HG03342 (cell line): ENCODE data around the gene LHFPL6.
A peak's percentile ranks its signal among the peaks of the same experiment; 100 is the strongest.

Experiments used
- ATAC-seq: cut with Tn5 transposase; IDR thresholded peaks from one replicate; pipeline ENCODE4 v1.9.1; 2021; ENCODE audit warnings: mild to moderate bottlenecking, moderate library complexity; ENCODE audit not compliant: unreplicated experiment

Gene LHFPL6

DNA sequence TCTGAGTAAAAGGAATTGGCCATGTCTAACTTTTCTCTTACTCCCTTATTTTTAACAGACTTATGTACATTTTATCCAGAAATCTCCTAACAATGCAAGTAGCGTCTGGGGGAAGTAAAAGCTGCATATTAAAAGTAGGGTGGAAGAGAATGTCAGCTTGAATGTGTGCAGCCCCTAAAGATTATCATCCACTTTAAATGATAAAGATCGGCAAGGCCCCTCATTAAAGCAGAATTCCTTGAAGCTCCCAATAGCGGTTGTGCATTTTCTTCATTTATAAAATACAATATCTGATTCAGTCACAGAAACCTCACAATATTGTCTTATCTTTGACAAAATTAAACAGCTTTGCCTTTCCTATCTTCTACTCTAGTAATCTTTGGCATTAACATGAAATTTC, 184.6 kb downstream of the LHFPL6 start:
- no peak for ATAC-seq

DNA sequence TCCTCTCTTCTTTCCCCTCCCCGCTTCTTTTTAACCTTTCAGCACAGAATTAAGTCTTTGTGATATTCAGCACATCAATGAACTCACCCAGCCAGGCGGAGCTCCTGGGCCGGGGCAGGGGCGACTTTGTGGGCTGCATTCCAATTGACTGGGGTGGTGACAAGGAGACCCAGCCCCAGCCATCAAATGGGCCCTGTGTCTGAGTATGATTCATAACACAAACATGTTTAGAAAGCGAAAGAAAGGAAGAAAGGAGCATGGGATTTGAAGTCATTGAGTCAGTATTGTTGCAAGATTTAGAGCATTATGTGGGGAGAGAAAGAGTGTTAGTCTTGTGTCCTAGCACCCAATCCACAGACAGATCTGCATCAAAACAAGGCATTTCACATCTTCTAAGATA, 185.3 kb downstream of the LHFPL6 start:
- ATAC-seq: no peak

DNA sequence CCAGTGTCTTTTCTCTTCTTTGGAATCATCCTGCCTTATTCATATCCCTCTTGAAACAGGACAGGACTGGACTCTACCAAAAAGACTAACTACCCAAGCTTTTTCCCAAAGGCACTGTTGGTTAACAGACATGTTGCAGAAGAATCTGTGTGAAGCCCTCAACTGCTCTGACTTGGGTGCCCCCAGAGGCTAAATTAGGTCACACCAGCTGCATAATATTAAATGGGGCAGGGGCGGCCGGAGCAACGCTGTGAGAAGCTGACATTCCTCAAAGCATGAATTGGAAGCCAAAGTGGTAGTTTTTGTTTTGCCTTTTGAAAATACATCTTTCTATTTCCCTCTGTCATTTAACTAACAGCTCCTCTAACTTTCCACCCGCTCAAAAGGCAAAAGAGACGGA, 185.9 kb downstream of the LHFPL6 start:
- ATAC-seq: no peak

DNA sequence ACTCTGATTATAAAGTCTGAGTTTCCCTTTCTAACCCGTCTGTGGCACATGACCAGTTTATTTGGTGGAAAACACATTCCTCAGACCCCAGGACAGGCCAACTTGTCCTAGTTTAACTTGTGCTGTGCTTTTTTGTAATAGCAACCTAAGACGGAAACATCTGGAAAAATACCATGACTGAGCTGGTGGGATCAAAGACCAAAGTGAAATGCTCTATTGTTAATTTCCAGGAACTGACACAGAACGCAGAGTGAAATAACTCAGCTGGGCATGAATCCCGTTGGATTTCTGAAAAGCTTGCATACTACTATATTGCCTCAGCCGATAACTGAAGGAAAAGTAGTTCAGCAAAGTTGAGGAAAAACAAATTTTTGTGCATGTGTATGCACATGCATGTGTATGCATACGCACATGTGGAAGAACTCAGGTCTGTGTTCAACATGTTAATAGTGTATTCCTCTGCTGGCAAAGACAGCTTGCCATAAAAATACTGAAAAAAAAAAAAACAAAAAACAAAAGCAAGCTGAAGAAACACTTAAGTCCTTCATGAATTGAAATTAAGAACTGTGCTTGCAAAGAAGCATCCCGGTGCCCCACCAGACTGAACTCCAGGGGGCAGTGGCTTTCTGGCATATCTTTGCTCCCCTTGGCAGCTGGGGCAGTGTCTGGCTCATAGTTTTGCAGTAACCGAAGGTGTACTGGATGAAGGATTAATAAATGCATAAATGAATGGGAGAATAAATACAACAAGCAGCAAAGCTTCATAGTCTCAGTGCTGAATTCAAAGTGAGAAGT, 187.8 kb downstream of the LHFPL6 start:
- ATAC-seq: no peak

DNA sequence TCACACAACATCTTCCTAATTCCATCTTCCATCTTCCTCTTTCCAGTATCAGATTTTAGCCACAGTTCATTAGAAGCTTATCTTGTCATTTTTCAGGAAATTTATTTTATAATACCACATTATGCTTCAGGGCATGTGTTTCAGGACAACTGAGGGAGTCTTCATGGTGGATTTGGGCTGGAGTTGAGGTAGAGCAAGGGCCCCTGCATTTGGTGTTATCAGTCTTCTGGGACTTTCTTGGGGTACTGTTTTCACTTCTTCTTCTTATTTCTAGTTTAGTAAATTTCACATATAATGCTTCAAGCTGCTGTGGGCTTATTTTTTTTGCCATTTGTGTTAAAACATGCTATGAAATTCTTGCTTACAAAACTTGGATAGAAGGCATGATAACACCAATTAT, 188.7 kb downstream of the LHFPL6 start:
- no peak for ATAC-seq

DNA sequence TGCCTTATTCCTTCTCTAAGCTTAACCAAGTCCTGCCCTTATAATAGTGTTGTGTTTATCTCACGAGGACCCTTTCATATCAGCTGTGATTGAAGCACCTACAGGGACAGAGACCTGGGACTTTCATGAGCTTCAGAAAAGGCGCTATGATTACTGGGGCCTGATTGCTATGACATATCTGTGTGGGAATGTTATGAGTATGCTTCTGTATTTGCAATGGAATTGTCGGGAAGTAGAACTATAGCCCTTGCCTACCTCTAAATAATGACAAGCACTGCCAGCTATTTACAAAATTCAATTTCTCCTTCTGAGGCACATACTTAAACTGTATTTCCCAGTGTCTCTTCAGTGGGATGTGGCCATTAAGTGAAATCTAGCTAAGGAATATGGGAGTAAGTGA, 191.5 kb downstream of the LHFPL6 start:
- no peak for ATAC-seq

DNA sequence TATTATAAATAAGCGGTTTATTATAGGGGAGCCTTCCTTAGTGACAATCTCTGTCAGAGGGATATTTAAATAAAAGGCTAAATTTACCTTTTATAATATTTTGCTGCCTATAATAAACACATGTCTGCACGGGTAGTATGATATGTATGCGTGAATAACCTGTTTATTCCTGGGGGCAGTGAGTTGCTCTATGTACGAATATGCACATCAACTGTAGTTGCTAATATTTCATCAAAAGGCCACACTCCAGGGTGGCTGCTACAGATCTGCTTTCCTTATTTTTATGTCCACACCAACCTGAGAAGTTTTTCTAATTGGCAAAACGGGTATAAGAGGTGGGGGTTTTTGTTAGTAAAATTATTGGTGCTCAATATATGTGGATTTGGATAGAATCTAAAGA, 192.0 kb downstream of the LHFPL6 start:
- ATAC-seq: no peak

DNA sequence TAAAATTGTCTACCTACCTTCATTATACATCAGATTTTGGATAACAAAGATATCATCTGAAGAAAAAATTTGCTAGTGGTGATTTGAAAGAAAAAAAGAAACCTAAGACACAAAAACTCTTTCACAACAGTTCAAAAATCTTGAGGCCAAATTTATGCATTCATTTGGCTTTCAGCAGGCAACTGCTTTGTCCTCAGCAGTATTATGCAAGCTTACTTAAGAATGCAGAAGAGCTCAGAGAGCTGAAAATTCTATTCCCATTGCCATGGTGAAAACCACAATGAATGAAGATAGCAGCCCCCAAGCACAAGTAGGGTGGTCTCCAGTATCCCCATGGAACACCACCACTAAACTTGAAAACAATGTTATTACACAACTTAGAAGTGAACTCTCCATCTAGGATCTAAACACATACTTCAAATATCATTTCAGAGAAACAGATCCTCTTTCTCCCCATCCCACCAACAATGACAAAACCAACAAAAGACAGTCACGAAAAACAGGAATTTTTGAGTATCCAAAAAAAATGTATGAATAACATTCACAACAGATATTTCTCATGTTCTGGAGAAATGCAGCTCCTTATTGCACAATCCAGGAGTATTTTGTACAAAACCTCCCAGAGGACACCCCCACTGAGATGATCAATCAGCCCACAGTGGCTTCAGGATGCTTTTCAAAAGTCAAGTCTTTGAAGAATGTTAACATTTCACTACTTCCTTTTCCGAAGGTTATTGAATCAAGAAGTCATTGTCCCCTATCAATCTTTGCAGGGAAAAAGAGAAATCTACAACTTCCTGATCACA, 192.7 kb downstream of the LHFPL6 start:
- no peak for ATAC-seq

DNA sequence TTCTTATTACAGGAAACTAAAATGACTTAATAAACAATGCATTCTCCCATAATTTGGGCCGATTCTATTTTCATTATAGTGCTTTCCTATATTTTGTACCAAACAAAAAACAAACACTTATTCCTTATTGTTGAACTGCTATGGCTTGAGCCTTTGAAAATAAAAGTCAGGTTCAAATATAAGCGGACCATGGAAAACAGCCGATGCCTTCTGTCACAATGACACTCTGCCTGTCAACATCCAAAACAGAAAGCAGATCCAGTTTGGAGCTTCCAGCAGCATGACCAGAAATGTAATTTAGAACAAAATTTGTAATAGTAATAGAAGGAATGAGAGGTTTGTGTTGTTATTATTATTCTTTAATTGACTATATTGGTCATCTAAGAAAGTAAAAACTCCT, 194.5 kb downstream of the LHFPL6 start:
- no peak for ATAC-seq

DNA sequence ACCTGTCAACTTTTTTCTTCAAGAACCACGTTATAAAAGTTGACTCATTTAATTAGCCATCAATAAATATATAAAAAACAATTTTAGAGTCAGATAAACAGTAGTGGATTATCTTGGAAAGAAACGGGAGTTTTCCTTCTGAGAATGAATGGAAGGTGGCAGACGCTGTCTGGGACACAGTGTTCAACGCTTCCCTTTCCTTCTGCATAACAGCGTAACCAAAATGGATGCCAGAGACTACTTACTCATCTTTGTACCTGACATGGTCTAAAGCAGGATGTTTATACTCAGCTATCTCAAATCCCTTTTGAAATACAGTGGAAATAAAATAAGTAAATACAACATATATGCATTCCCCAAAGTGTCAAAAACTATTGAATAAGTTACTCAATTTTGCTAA, 195.2 kb downstream of the LHFPL6 start:
- no peak for ATAC-seq

DNA sequence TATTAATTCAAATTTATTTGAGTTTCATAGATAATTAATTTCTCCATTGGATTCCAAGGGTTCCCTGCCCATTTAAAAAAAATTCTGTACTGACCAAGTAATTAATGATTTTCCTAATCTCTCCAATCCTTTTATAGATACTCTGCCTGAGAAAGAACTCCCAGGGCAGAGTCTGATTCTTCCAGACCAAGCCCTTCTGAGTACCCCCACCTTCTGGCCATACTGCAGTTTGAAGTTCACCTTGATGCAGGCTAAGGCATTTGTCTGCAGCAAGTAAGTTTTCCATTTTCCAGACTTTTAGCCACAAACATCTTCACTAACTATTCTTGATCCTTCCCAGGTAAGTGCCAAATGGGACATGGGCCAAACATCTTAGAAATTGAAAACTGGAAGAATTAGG, 195.9 kb downstream of the LHFPL6 start:
- no peak for ATAC-seq

DNA sequence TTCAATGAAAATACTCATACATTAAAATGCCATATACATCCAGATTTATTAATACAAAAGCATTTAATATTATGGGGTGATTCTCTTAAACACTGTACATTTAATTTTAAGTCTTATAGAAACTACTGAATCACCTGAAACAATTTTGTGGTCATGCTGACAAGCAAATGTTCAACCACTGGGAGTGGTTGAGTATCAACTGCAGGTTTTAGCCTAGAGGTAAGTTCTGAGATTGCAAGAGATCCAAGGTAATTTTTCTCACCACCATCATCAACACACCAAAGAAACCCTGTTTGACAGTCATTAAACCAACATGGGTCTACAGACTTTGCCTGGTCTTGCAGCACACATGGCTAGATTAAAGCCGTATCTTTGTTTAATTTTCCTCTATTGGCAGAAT, 196.3 kb downstream of the LHFPL6 start:
- peak; percentile 89 for ATAC-seq

DNA sequence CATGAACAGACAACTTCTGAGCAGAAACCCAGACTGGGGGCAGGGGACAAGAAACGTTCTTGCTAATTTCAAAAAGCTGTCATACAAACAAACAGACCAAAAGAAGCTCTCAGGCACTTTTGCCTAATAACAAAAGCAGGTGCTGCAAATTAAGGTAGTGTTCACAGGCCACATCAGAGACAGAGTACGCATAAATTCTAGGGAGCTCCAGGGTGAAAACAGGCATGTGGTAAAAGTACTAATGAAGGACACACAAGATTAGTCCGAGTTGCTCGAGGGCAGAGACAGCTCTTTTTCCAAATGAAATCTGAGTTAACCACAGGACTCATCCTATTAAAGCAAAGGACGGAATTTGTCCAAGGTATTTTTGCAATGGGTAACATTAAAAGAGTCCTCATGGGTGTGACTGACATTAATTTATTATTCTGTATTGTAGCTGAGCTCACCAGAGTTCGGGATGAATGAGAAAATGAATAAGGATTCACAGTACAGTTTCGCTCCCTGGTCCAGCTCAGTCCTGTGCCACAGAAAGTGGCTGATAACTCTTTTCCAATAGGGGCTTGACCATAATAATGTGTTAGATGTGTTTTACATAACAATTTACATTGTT, 197.3 kb downstream of the LHFPL6 start:
- no peak for ATAC-seq

DNA sequence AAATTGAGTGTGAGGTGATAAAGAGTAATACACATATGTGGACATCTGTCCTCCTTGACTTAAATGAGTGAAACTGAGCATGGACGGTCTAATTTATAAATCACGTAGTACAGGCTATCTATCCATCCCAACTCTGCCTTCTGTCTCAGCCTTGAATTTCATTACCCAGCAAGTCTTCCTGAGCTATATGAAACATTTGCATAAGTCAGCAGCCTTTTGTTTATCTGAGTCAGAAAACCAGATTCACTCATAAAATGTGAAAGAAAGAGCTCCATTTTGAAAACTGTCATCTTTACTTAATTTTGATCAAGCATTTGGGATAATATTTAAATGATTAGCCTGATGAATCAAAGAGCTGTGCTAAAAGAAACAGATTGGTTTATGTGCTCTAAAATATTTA, 197.9 kb downstream of the LHFPL6 start:
- ATAC-seq: no peak

DNA sequence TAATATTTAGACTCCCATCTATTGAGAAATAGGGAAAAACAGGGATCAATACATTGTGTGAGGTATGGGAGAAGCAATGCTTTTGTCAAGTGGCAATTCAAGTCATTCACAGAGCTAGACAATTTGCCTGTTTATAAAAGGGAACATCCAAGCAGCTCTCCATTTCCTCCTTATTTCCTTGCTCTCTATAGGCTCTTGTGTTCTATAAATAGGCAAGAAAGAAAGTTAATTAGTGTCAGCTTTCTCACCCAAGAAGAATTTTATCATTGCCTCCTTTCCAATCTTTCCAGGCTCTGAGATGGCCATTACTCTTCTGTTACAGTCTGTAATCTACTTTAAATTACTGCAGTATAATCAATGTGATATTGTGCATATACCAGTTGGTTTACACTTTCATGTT, 199.9 kb downstream of the LHFPL6 start:
- no peak for ATAC-seq

DNA sequence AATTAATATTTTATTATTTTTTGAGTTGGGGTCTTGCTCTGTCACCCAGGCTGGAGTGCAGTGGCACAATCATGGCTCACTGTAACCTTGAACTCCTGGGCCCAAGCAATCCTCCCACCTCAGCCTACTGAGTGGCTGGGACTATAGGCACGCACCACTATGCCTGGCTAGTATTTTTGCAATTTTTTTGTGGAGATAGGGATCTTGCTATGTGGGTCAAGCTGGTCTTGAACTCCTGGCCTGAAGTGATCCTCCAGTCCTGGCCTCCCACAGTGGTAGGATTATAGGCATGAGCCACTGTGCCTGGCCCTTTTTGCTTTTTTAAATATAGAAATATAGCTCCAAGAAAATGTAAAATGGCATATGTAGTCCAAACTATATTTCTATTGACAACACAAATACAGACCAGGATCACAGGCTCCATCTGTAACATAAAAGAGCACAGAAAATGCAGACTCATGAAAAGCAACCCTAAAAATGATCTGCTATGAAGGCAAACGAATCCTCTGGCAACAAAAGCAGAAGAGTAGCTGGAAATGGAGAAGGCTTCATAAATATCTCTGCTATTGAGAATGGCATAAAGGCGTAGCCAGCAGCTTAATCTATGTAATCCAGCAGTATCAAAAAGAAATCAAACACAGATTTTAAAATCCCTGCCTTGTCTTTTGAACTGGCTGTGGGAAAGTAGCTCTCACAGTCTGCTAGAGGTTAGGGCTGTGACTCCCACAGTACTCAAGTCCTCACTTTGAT, 200.6 kb downstream of the LHFPL6 start:
- no peak for ATAC-seq

DNA sequence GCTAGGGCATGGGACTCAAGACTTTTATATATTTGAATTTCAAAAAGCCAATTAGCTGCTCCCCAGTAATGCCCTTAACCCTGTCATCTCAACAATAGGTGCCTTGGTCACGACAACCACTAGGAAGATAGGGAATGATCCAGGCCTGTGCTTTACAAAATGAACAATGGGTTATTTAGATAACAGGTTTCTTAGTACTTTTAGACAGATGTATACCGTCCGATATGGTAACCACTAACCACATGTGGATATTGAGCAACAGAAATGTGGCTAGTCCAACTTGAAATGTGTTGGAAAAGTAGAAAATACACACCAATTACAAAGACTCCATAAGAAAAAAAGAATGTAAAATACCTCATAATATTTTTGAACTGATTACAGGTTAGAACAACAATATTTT, 201.2 kb downstream of the LHFPL6 start:
- no peak for ATAC-seq

DNA sequence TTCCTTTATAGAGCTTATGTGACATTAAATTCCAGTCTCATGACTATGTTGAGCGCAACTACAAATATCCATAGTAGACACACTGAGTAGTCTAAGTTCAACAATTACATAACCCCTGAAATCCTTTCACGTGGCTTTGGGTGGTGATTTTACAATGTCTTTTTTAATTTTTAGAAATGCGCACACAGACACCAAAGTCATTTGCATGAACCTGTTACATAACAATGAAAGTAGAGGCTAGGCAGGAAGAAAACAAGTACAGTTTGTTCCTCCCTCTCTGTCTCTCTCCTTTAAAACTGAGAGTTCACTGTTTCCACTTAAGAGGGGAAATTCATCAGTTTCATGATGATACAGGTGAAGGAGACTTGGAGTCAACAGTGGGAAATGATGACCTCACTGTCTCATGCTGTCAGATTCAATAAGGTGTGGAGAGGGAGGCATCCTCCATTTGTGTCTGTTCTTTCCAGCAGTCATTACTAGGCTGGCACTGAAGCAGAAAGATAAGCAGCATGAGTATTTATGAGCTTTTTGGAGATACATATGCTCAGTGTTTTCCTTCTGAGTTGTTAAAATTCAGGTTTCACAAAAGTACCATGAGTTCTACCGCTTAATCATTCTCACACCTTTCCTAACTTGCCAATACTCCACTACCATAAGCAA, 201.8 kb downstream of the LHFPL6 start:
- no peak for ATAC-seq

DNA sequence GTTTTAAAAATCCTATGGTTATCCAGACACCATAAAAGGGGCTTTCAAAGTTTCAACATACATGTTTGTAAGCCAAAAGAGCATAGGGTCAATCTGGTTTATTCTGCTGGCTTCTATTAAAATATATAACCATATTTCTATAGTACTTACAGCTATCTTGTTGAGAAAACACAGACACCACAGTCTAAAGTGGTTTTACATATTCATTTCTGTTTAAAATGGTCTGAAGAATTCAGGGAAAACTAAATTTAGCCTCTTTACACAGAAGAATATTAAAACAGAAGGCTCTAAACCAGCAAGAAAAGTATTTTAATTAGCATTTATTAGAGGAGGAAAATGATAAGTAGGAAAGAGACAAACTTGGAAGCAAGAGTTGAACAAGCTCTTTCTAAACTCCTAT, 203.9 kb downstream of the LHFPL6 start:
- no peak for ATAC-seq

DNA sequence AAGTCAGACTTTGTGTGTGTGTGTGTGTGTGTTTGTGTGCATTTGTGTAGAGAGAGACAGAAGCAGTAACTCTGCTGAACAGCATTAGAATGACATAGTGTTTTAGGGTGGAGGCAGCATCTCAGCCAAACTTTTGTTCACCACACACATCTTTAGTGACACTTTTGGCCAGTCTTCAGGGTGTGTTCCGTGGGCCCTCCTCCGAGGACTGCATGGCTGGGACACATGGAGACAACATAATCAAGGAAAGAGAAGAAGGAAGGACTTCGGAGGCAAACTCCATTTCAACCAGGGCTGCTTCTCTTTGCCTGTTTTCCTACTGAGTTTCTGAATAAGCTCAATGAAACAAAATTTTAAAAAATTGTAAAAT, 205.1 kb downstream of the LHFPL6 start:
- ATAC-seq: no peak
